Measurements from ENCODE around the gene MAD2L1BP. TPM values are rescaled to one million over a fixed set of nuclear protein-coding genes. Genes with fewer than 3 reads are reported as not detected.

Gene MAD2L1BP
- polyA plus RNA-seq, 1 of the 3 experiments (the other 2 are of a cell fraction) = 30.9 TPM

DNA sequence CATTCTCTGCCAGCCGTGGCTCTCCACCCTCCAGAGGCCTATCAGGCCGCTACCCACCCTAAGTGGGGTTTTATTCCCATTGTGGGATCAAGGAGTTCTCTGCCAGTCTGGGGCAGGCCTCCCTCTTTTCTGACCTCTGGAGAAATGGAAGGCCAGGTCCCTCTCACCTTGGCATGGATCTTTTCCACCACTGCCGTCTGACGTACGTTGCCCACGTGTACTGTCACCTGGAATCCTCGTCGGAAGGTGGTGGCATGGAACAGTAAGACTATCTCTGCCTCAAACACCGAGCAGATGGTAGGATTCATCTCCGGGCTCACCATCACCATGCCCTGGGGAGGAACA is 13.8 kb upstream of the MAD2L1BP start:
- Histone ChIP-seq H2AFZ (ENCODE audit: low read depth) (no peak overlapping the region), H3F3A (replicated peaks; ENCODE audit: insufficient read depth) (peaks cover 39% of the 10 kb centered on the region), H3K27me3 (ENCODE audit: insufficient read depth) (no peaks in the 10 kb centered on the region), H3K4me2 (no peak overlapping the region), H3K79me2 (ENCODE audit: insufficient read depth) (peaks cover 20% of the 10 kb centered on the region), H3K4me1 (ENCODE audit: control insufficient read depth in 1 of 2, insufficient read depth in 2 of 2, low read depth in 1 of 2, low read length in 1 of 2) (peaks cover 0 to 4% of the 10 kb centered on the region in 2 experiments; a peak in 1 of 4 replicates), H3K9me2 (no peaks in the 10 kb centered on the region), H3K9me3 (no peaks in the 10 kb centered on the region), H3K36me3 (replicated peaks in 1 of 2; ENCODE audit: control insufficient read depth in 1 of 2, insufficient read depth in 2 of 2, low read length in 1 of 2) (peaks cover 64 to 74% of the 10 kb centered on the region in 2 experiments), H3K4me3 (ENCODE audit: low read depth in 2 of 2, low read length in 1 of 2) (no peak overlapping the region), H3K27ac (ENCODE audit: low read depth in 2 of 2, low read length in 1 of 2) (no peak overlapping the region), H3K9ac (no peak overlapping the region), H4K20me1 (ENCODE audit: insufficient read depth) (no peaks in the 10 kb centered on the region)
- DNase-seq = no peak
- ChIA-PET CTCF (interaction anchor here (1.0 to 6.4 kb wide), 2 partner anchors 13 to 148 kb away, joined by 4 to 39 read pairs; partner anchors contain the start of gene VEGFA), POLR2A (no interaction called here)
- TF ChIP-seq RCOR1 (IDR thresholded peaks at IDR 0.05; ENCODE audit: low read length) = no peak
- WGBS (ENCODE audit: low lambda C conversion rate) = 97% methylated on average over 9 of the region's 10 CpGs

DNA sequence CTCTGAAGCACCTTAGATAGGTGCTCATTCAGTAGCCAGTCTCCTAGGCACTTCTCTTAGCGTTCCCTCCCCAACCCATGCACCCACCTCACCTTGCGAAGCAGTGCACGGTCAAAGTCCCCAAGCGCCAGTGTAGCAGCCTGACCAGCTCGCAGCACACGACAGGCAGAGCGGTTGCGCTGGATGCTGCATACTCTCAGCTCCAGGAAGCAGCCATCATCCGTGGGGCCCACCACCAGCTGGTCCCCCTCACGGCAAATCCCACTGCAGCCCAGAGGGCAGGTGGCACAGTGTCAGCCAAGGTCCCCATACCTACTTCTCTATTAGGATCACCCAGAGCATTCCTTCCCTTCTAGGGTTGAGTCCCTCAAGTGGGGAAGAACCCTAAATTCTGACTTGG is 13.1 kb upstream of the MAD2L1BP start:
- H4K20me1 ChIP-seq (ENCODE audit: insufficient read depth) = no peaks in the 10 kb centered on the region
- 92% methylated on average over 5 of the region's 10 CpGs for WGBS (ENCODE audit: low lambda C conversion rate)
- H3K27me3 ChIP-seq (ENCODE audit: insufficient read depth) = no peaks in the 10 kb centered on the region
- peaks cover 35% of the 10 kb centered on the region for H3F3A ChIP-seq (replicated peaks; ENCODE audit: insufficient read depth)
- H3K4me3 ChIP-seq (ENCODE audit: low read depth in 2 of 2, low read length in 1 of 2) = no peak overlapping the region
- peaks cover 26% of the 10 kb centered on the region for H3K79me2 ChIP-seq (ENCODE audit: insufficient read depth)
- ChIA-PET POLR2A (no interaction called here), CTCF (interaction anchor here (1.0 to 6.4 kb wide), 2 partner anchors 14 to 147 kb away, joined by 4 to 39 read pairs; partner anchors contain the start of gene VEGFA)
- H2AFZ ChIP-seq (ENCODE audit: low read depth) = no peak overlapping the region
- H3K9me3 ChIP-seq = no peaks in the 10 kb centered on the region
- peaks cover 64 to 71% of the 10 kb centered on the region in 2 experiments for H3K36me3 ChIP-seq (replicated peaks in 1 of 2; ENCODE audit: control insufficient read depth in 1 of 2, insufficient read depth in 2 of 2, low read length in 1 of 2)
- H3K9ac ChIP-seq = no peak overlapping the region
- peaks cover 1 to 12% of the 10 kb centered on the region in 2 experiments for H3K4me1 ChIP-seq (ENCODE audit: control insufficient read depth in 1 of 2, insufficient read depth in 2 of 2, low read depth in 1 of 2, low read length in 1 of 2)
- DNase-seq = no peak
- no peak overlapping the region for H3K27ac ChIP-seq (ENCODE audit: low read depth in 2 of 2, low read length in 1 of 2)
- TF ChIP-seq TAF1 (IDR thresholded peaks at IDR 0.05; ENCODE audit: borderline replicate concordance, low read depth, low read length) (no peak), NRF1 (IDR thresholded peaks at IDR 0.05; ENCODE audit: low read depth, low read length) (no peak), JUND (IDR thresholded peaks at IDR 0.05) (no peak), FOSL2 (IDR thresholded peaks at IDR 0.05; ENCODE audit: borderline replicate concordance, low read depth) (no peak), RCOR1 (IDR thresholded peaks at IDR 0.05; ENCODE audit: low read length) (no peak), GATA2 (CRISPR knock-in tag; IDR thresholded peaks at IDR 0.05) (no peak), TCF12 (IDR thresholded peaks at IDR 0.05) (no peak), USF2 (IDR thresholded peaks at IDR 0.05; ENCODE audit: borderline replicate concordance, low read depth, low read length) (no peak)
- TF ChIP-seq, protein P1, sequence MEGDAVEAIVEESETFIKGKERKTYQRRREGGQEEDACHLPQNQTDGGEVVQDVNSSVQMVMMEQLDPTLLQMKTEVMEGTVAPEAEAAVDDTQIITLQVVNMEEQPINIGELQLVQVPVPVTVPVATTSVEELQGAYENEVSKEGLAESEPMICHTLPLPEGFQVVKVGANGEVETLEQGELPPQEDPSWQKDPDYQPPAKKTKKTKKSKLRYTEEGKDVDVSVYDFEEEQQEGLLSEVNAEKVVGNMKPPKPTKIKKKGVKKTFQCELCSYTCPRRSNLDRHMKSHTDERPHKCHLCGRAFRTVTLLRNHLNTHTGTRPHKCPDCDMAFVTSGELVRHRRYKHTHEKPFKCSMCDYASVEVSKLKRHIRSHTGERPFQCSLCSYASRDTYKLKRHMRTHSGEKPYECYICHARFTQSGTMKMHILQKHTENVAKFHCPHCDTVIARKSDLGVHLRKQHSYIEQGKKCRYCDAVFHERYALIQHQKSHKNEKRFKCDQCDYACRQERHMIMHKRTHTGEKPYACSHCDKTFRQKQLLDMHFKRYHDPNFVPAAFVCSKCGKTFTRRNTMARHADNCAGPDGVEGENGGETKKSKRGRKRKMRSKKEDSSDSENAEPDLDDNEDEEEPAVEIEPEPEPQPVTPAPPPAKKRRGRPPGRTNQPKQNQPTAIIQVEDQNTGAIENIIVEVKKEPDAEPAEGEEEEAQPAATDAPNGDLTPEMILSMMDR (IDR thresholded peaks at IDR 0.05) = no peak
- TF ChIP-seq, protein P2, sequence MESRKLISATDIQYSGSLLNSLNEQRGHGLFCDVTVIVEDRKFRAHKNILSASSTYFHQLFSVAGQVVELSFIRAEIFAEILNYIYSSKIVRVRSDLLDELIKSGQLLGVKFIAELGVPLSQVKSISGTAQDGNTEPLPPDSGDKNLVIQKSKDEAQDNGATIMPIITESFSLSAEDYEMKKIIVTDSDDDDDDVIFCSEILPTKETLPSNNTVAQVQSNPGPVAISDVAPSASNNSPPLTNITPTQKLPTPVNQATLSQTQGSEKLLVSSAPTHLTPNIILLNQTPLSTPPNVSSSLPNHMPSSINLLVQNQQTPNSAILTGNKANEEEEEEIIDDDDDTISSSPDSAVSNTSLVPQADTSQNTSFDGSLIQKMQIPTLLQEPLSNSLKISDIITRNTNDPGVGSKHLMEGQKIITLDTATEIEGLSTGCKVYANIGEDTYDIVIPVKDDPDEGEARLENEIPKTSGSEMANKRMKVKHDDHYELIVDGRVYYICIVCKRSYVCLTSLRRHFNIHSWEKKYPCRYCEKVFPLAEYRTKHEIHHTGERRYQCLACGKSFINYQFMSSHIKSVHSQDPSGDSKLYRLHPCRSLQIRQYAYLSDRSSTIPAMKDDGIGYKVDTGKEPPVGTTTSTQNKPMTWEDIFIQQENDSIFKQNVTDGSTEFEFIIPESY (IDR thresholded peaks at IDR 0.05; ENCODE audit: borderline replicate concordance, low read depth) = no peak
- TF ChIP-seq, protein P3, sequence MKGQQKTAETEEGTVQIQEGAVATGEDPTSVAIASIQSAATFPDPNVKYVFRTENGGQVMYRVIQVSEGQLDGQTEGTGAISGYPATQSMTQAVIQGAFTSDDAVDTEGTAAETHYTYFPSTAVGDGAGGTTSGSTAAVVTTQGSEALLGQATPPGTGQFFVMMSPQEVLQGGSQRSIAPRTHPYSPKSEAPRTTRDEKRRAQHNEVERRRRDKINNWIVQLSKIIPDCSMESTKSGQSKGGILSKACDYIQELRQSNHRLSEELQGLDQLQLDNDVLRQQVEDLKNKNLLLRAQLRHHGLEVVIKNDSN (IDR thresholded peaks at IDR 0.05; ENCODE audit: borderline replicate concordance, low read depth) = no peak
- H3K9me2 ChIP-seq = no peaks in the 10 kb centered on the region
- no peak overlapping the region for H3K4me2 ChIP-seq

Data from SK-N-SH (cell line).